GM21381 (cell line): ENCODE data around the gene GNGT2.
"Not testable (repeated sequence)": the region's sequence is repeated elsewhere in the genome, so short reads cannot be mapped to it uniquely, and the experiment has no call there.

ENCODE experiments used
- ATAC-seq: cut with Tn5 transposase; IDR thresholded peaks from one replicate; pipeline ENCODE4 v1.9.1; 2021; ENCODE audit warnings: mild to moderate bottlenecking, moderate library complexity; ENCODE audit not compliant: unreplicated experiment

GNGT2 gene

GRCh38 chr17:49180998-49181635 is 29.3 kb downstream of the GNGT2 start:
- no peak for ATAC-seq

- ATAC-seq = no peak
These were observed 30.1 kb downstream of the GNGT2 start for GRCh38 chr17:49180303-49180702.

GRCh38 chr17:49175978-49176377 is 34.4 kb downstream of the GNGT2 start:
- ATAC-seq = not testable (repeated sequence)

DNA sequence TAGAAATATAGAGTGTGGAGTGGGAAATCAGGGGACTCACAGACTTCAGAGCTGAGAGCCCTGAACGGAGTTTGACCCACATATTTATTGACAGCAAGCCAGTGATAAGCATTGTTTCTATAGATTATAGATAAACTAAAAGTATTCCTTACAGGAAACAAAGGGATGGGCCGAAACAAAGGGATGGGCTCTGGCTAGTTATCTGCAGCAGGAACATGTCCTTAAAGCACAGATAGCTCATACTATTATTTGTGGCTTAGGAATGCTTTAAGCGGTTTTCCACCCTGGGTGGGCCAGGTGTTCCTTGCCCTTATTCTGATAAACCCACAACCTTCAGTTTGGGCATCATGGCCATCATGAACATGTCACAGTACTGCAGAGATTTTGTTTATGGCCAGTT is 39.7 kb downstream of the GNGT2 start:
- ATAC-seq = not testable (repeated sequence)

DNA sequence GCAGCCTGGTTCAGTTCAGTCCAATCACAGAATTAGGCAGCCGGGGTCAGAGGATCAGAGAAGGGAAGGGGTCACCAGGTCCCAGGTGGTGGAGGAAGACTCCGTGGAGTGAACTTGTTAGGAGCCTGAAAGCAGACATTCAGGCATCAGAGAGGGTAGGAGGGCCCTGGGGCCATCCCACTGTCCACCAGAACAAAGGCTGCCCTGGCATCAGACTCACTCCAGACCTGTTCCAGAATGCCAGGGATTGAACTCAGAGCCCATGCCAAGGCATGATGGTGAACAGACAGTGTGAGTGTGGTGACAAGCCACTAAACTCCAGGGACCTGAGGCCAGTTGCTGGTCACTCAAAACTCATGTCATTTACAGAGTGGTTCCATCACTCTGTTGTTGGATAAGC is 40.2 kb downstream of the GNGT2 start:
- ATAC-seq = no peak

DNA sequence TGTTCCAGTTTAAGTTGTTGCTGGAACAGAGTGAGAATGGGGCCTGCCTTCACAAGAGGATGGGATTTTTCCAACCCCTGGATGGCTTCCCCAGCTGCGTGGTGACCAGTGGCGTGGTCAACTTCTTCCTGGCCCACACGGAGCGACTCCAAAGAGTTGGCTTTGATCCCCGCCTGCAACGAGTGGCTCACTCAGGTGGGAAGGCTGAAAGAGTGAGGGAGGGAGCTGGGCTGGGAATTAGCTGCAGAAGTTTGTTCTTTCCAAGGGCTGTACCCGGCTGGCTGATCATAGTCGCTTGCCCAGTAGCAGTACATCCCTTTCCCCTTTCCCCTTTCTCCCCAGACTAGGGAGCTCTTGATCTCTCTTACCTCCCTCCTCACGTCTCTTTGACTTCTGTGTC is 41.7 kb downstream of the GNGT2 start:
- no peak for ATAC-seq

- ATAC-seq = no peak
These were observed 45.2 kb downstream of the GNGT2 start for GRCh38 chr17:49165143-49165542.

DNA sequence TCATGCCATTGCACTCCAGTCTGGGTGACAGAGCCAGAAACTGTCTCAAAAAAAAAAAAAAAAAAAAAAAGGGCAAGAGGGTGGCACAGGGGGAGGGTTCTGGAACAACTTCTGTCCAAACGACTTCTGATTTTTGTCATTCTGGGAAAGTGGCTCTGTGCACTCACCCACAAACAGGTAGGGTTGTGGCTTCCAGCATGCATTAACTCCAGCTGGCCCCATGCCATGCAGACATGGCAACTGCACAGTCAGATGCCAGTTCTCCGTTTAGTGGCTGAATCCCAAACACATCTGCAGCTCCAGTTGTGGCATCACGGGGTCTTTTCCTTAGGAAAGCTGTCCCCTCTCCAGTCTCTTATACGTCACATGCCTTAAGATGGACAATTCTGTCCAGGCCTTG is 47.5 kb downstream of the GNGT2 start:
- ATAC-seq = no peak

GRCh38 chr17:49157784-49158183 is 52.6 kb downstream of the GNGT2 start:
- no peak for ATAC-seq

DNA sequence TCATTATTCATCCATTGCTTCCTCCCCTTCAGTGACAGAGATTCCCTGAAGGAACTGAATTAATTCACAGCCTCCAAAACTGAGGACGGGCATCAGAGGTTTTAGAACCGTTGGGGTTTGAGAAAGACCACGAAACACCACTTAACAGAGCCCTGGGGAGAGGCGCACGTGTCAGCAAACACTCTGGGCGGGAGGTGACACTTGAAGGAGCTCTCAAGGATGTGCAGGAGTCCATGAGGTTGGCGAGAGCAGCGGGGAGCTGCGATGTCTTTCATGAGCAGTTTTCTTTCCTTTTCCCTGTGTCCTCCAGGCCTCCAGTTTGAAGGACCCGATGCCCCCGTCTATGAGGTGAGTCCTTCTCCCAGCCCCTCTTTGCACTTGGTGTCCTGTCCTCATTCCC is 54.1 kb downstream of the GNGT2 start:
- ATAC-seq = no peak
